Heart left ventricle (tissue), 13 donors: ENCODE results near the gene SCAF1.

Experiments
- POLR2A ChIP-seq, 2 donors: fragments of 450-650 bp; IDR thresholded peaks; one replicate each; pipeline ENCODE4 v1.6.1; 2017; ENCODE audit warnings: antibody characterized with exemption in 2 of 2, mild to moderate bottlenecking in 2 of 2, moderate library complexity in 2 of 2
- TF ChIP-seq, protein P1 (sequence below), 12 donors: fragments of 200-600 bp; sonication (generic) in 4 of 12; IDR thresholded peaks; one replicate each; pipeline versions ENCODE4 v1.5.0 to v1.8.0; 2018 to 2022; ENCODE audit warnings: antibody characterized with exemption in 12 of 12, mild to moderate bottlenecking in 5 of 12
- donor health status: ischemic (EF 13 %, LVEDD 7.1; RV severe dilation, severe dysfunction).
- donor health status: DM: no; HTN: yes; CAD: no.
- donor health status: DM: no; HTN: no; CAD: no.
- donor health status: ischemic (EF 25% LVEDD 6.9; RV normal size, moderate dysfunction).
- donor health status: ischemic (EF 25% LVEDD 5.7; RV mildly dilated, moderate dysfunction).
- donor health status: ischemic (EF 35%, LVEDD 5.7; RV mildly dilated, moderate dysfunction).
- donor health status: nonischemic (EF 11% LVEDD 7.7; RV severe dilation, severe dysfunction).
- donor health status: DM: yes; HTN: yes; CAD: no.
- donor health status: PGD.
- donor health status: ischemic (EF 29% LVEDD 5.4; RV normal size, mild dysfunction).
- donor health status: nonischemic (EF 23%, LVEDD 6.1; RV moderate dilation, normal function).

- TF ChIP-seq, protein P1, sequence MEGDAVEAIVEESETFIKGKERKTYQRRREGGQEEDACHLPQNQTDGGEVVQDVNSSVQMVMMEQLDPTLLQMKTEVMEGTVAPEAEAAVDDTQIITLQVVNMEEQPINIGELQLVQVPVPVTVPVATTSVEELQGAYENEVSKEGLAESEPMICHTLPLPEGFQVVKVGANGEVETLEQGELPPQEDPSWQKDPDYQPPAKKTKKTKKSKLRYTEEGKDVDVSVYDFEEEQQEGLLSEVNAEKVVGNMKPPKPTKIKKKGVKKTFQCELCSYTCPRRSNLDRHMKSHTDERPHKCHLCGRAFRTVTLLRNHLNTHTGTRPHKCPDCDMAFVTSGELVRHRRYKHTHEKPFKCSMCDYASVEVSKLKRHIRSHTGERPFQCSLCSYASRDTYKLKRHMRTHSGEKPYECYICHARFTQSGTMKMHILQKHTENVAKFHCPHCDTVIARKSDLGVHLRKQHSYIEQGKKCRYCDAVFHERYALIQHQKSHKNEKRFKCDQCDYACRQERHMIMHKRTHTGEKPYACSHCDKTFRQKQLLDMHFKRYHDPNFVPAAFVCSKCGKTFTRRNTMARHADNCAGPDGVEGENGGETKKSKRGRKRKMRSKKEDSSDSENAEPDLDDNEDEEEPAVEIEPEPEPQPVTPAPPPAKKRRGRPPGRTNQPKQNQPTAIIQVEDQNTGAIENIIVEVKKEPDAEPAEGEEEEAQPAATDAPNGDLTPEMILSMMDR (IDR thresholded peaks at IDR 0.05) = no peak
- no peak for TF ChIP-seq POLR2A (IDR thresholded peaks at IDR 0.05)
Observed at GRCh38 chr19:49660338-49660961, 18.4 kb downstream of the SCAF1 start.
